MCF 10A (cell line): ENCODE measurements around the gene WNT2. TPM values are rescaled to one million over a fixed set of nuclear protein-coding genes. Genes with fewer than 3 reads are reported as not detected.

Experiments used
- BruUV-seq: library from RNA; stranded (reverse); fragments of 400-500 nt; replicated peaks from 2 replicates; lab custom pipeline; 2021; lab: Mats Ljungman, UMichigan
- CTCF ChIA-PET: fragments of 300-600 bp; sonication (Branson Sonifier 250); formaldehyde crosslinking; extraction: SDS; loops from one replicate; lab custom pipeline; 2021; ENCODE audit warnings: antibody characterized with exemption, inconsistent platforms; lab: Yijun Ruan, JAX
- POLR2A ChIA-PET: fragments of 300-600, 350-650 bp; sonication (Branson Sonifier 250); formaldehyde crosslinking; extraction: SDS; loops from one replicate; lab custom pipeline; 2020; ENCODE audit warnings: antibody characterized with exemption, inconsistent platforms; lab: Yijun Ruan, JAX
- DNase-seq: peaks from one replicate; pipeline ENCODE4 v3.0.0-alpha.2; 2018; ENCODE audit not compliant: unreplicated experiment
- H3K27ac Mint-ChIP-seq: one replicate; pipeline ENCODE4 v1.8.0; 2022; ENCODE audit warnings: mild to moderate bottlenecking, low read depth, mixed read lengths; ENCODE audit not compliant: unreplicated experiment
- H3K27me3 Mint-ChIP-seq: one replicate; pipeline ENCODE4 v1.8.0; 2022; ENCODE audit warnings: mixed read lengths; ENCODE audit not compliant: insufficient read depth, unreplicated experiment
- H3K36me3 Mint-ChIP-seq: one replicate; pipeline ENCODE4 v1.8.0; 2022; ENCODE audit warnings: mild to moderate bottlenecking, moderate library complexity, mixed read lengths; ENCODE audit not compliant: insufficient read depth, unreplicated experiment
- H3K4me1 Mint-ChIP-seq: one replicate; pipeline ENCODE4 v1.8.0; 2022; ENCODE audit warnings: mixed read lengths; ENCODE audit not compliant: insufficient read depth, unreplicated experiment
- H3K4me3 Mint-ChIP-seq: one replicate; pipeline ENCODE4 v1.8.0; 2022; ENCODE audit warnings: mild to moderate bottlenecking, moderate library complexity, mixed read lengths; ENCODE audit not compliant: unreplicated experiment
- H3K9me3 Mint-ChIP-seq: one replicate; pipeline ENCODE4 v1.8.0; 2022; ENCODE audit warnings: mixed read lengths; ENCODE audit not compliant: unreplicated experiment
- intact Hi-C: fragments of 100-400 bp; cut with micrococcal nuclease; formaldehyde crosslinking; loops from 2 replicates; pipeline ENCODE4 v1.14.1; 2022
- total RNA-seq: library from RNA; stranded (reverse); gene quantifications from 2 replicates; pipeline ENCODE4 v1.2.3, GENCODE V29; 2022
- TF ChIP-seq, protein P1 (sequence below): fragments of 200-600 bp; IDR thresholded peaks from one replicate; pipeline ENCODE4 v1.8.0; 2022; ENCODE audit warnings: antibody characterized with exemption, mild to moderate bottlenecking; ENCODE audit not compliant: unreplicated experiment

Gene WNT2
- total RNA-seq, 1 experiment from 2014 or later: not detected

DNA sequence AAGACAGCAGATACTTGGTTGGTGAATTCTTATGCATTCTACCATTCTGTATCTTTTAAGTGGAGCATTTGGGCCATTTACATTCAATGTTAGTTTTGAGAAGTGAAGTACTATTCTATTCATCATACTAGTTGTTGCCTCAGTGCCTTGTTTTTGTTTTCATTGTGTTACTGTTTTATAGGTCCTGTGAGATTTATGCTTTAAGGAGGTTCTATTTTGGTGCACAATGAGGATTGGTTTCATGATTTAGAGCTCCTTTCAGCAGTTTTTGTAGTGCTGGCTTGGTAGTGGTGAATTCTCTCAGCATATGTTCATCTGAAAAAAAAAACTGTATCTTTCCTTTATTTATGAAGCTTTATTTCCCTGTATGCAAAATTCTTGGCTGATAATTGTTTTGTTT, 23.3 kb upstream of the WNT2 start:
- TF ChIP-seq, protein P1, sequence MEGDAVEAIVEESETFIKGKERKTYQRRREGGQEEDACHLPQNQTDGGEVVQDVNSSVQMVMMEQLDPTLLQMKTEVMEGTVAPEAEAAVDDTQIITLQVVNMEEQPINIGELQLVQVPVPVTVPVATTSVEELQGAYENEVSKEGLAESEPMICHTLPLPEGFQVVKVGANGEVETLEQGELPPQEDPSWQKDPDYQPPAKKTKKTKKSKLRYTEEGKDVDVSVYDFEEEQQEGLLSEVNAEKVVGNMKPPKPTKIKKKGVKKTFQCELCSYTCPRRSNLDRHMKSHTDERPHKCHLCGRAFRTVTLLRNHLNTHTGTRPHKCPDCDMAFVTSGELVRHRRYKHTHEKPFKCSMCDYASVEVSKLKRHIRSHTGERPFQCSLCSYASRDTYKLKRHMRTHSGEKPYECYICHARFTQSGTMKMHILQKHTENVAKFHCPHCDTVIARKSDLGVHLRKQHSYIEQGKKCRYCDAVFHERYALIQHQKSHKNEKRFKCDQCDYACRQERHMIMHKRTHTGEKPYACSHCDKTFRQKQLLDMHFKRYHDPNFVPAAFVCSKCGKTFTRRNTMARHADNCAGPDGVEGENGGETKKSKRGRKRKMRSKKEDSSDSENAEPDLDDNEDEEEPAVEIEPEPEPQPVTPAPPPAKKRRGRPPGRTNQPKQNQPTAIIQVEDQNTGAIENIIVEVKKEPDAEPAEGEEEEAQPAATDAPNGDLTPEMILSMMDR: no peak
- no peaks in the 10 kb centered on the region for H3K9me3 Mint-ChIP-seq
- no peak for DNase-seq
- ChIA-PET CTCF (interaction anchor here (0.6 kb wide), 1 partner anchor 55 kb away, joined by 5 read pairs; no protein-coding TSS in a partner anchor), POLR2A (interaction anchor here (0.6 kb wide), 1 partner anchor 1337 kb away, joined by 3 read pairs; no protein-coding TSS in a partner anchor)
- no peaks in the 10 kb centered on the region for H3K36me3 Mint-ChIP-seq
- H3K4me3 Mint-ChIP-seq: no peak overlapping the region
- BruUV-seq: no TSS peak
- no peak overlapping the region for H3K27ac Mint-ChIP-seq
- peaks cover 99% of the 10 kb centered on the region for H3K27me3 Mint-ChIP-seq
- no peaks in the 10 kb centered on the region for H3K4me1 Mint-ChIP-seq
- intact Hi-C loops: no loop called here

DNA sequence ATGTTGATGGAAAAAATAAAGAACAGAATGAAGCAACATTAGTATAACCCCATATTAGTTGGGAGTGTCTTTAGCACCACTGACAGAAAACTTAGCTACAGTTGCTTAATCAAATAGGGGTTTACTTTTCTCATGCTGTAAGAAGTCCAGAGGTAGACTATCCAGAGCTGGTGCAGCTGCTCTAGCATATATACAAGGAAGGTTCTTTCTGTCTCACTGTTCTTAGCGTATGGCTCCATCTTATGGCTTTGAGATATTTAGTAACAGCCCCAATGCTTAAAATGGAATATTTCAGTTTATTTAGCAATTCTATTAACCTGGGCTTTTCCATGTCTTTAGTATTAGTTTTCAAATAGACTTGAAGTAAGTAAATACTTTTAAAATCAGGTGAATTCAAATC, 15.2 kb upstream of the WNT2 start:
- Mint-ChIP-seq H3K9me3 (no peaks in the 10 kb centered on the region), H3K27me3 (peaks cover 80% of the 10 kb centered on the region), H3K4me3 (no peak overlapping the region), H3K4me1 (no peaks in the 10 kb centered on the region), H3K36me3 (no peaks in the 10 kb centered on the region), H3K27ac (no peak overlapping the region)
- BruUV-seq: no TSS peak
- ChIA-PET CTCF (interaction anchor here (0.9 to 4.7 kb wide), 3 partner anchors 13 to 815 kb away, joined by 4 to 22 read pairs (median 4); no protein-coding TSS in a partner anchor), POLR2A (interaction anchor here (0.6 kb wide), 1 partner anchor 16 kb away, joined by 3 read pairs; no protein-coding TSS in a partner anchor)
- TF ChIP-seq, protein P1: no peak
- intact Hi-C loops: loop anchor here (1.0 kb wide), 1 partner anchor 125 kb away; no protein-coding TSS in a partner anchor
- DNase-seq: peak; percentile 6

DNA sequence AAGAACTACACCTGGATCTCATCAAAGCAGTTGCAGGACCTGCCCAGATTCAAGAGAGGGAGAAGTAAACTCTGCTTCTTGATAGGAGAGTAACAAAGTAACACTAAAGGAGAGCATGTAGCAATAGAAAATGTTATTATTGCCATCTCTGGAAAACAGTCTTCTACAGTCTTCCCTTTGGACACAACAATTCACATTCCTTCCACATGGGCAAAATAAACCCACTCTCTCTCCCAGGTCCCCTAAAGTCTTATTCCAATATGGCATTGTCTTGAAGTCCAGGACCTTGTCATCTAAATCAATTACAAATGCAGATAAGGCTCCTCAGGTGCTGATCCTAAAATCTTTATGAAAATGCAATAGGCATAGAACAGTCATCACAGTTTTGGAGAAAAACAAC, 10.3 kb upstream of the WNT2 start:
- CTCF ChIA-PET: interaction anchor here (0.5 to 0.8 kb wide), 4 partner anchors 9 to 404 kb away, joined by 4 read pairs; no protein-coding TSS in a partner anchor

DNA sequence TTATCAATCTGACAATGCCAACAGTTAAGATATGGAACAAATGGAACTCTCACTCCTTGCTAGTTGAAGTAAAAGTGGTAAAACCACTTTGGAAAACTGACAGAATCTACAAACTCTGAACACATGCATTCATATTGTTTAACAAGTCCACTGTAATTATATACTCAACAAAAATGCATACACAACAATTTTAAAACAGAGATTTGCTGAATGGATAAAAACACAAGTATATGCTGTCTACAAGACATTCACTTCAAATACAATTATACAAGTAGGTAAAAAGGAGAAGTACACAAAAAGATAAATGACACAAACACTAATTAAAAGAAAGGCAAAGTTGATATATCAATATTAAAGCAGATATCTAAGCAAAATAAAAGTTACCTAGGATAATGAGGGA, 9.2 kb upstream of the WNT2 start:
- ChIA-PET POLR2A (no interaction called here), CTCF (interaction anchor here (0.6 kb wide), 1 partner anchor 74 kb away, joined by 3 read pairs; no protein-coding TSS in a partner anchor)
- BruUV-seq: no TSS peak
- intact Hi-C loops: no loop called here
- H3K9me3 Mint-ChIP-seq: no peaks in the 10 kb centered on the region
- H3K27me3 Mint-ChIP-seq: peaks cover 90% of the 10 kb centered on the region
- no peak overlapping the region for H3K4me3 Mint-ChIP-seq
- no peak for DNase-seq
- no peak overlapping the region for H3K27ac Mint-ChIP-seq
- H3K36me3 Mint-ChIP-seq: no peaks in the 10 kb centered on the region
- no peaks in the 10 kb centered on the region for H3K4me1 Mint-ChIP-seq
- TF ChIP-seq, protein P1: no peak

More for the DNA sequence above, 10.3 kb upstream of the WNT2 start:
- no peaks in the 10 kb centered on the region for H3K4me1 Mint-ChIP-seq
- POLR2A ChIA-PET: no interaction called here
- peaks cover 100% of the 10 kb centered on the region for H3K27me3 Mint-ChIP-seq
- intact Hi-C loops: no loop called here
- BruUV-seq: no TSS peak
- no peak for DNase-seq
- H3K36me3 Mint-ChIP-seq: no peaks in the 10 kb centered on the region
- H3K4me3 Mint-ChIP-seq: no peak overlapping the region
- no peak overlapping the region for H3K27ac Mint-ChIP-seq
- TF ChIP-seq, protein P1: no peak
- no peaks in the 10 kb centered on the region for H3K9me3 Mint-ChIP-seq
